Osteocyte (in vitro differentiated cells): ENCODE data around the gene GGT1. TPM values are rescaled to one million over a fixed set of nuclear protein-coding genes. Genes with fewer than 3 reads are reported as not detected.
"Not testable (repeated sequence)": the region's sequence is repeated elsewhere in the genome, so short reads cannot be mapped to it uniquely, and the experiment has no call there.

Experiments
- DNase-seq: peaks from one replicate; pipeline ENCODE4 v3.0.0; 2021; ENCODE audit warnings: mixed read lengths; ENCODE audit not compliant: unreplicated experiment; ENCODE audit errors: extremely low spot score
- H3K27ac Mint-ChIP-seq: one replicate; pipeline ENCODE4 v1.8.0; 2021; ENCODE audit warnings: mild to moderate bottlenecking, mixed read lengths; ENCODE audit not compliant: unreplicated experiment
- H3K27me3 Mint-ChIP-seq: one replicate; pipeline ENCODE4 v1.8.0; 2021; ENCODE audit warnings: mixed read lengths; ENCODE audit not compliant: unreplicated experiment
- H3K36me3 Mint-ChIP-seq: one replicate; pipeline ENCODE4 v1.8.0; 2021; ENCODE audit warnings: mixed read lengths; ENCODE audit not compliant: unreplicated experiment
- H3K4me1 Mint-ChIP-seq: one replicate; pipeline ENCODE4 v1.8.0; 2021; ENCODE audit warnings: mixed read lengths; ENCODE audit not compliant: unreplicated experiment
- H3K4me3 Mint-ChIP-seq: one replicate; pipeline ENCODE4 v1.8.0; 2021; ENCODE audit warnings: mild to moderate bottlenecking, moderate library complexity, mixed read lengths; ENCODE audit not compliant: unreplicated experiment
- H3K9me3 Mint-ChIP-seq: one replicate; pipeline ENCODE4 v1.8.0; 2021; ENCODE audit warnings: mixed read lengths; ENCODE audit not compliant: unreplicated experiment
- total RNA-seq: library from RNA; stranded (reverse); gene quantifications from 2 replicates; pipeline ENCODE4 v1.2.1, GENCODE V29; 2021
- TF ChIP-seq, protein P1 (sequence below): fragments of 200-600 bp; sonication (generic); IDR thresholded peaks from 2 replicates; pipeline ENCODE4 v1.5.0; 2021; ENCODE audit warnings: antibody characterized with exemption, mild to moderate bottlenecking, moderate library complexity

GGT1 gene
- total RNA-seq, 1 donor from 2014 or later: 2.6 TPM

DNA sequence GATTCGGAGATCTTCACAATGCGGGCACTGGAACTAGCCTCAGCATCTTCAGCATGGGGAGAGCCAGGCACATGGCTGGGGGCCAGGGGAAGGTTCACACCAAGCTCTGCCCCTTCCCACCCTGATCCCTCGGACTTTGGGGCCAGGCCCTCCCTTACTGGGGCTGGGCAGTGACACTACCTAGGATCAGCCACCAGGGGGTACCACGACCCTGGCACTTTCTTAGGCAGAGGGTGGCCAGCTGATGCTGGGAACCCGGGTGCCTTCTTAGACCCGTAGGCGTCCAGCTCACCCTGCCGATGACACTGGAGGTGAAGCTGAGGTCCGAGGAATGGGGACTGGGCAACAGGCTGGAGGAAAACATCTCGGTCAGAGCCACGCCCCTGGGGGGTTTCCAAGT lies 26.1 kb downstream of the GGT1 start:
- peaks cover 14% of the 10 kb centered on the region for H3K4me1 Mint-ChIP-seq
- not testable (repeated sequence) for DNase-seq, H3K36me3 Mint-ChIP-seq, H3K9me3 Mint-ChIP-seq, H3K4me3 Mint-ChIP-seq, H3K27me3 Mint-ChIP-seq, H3K27ac Mint-ChIP-seq
- TF ChIP-seq, protein P1, sequence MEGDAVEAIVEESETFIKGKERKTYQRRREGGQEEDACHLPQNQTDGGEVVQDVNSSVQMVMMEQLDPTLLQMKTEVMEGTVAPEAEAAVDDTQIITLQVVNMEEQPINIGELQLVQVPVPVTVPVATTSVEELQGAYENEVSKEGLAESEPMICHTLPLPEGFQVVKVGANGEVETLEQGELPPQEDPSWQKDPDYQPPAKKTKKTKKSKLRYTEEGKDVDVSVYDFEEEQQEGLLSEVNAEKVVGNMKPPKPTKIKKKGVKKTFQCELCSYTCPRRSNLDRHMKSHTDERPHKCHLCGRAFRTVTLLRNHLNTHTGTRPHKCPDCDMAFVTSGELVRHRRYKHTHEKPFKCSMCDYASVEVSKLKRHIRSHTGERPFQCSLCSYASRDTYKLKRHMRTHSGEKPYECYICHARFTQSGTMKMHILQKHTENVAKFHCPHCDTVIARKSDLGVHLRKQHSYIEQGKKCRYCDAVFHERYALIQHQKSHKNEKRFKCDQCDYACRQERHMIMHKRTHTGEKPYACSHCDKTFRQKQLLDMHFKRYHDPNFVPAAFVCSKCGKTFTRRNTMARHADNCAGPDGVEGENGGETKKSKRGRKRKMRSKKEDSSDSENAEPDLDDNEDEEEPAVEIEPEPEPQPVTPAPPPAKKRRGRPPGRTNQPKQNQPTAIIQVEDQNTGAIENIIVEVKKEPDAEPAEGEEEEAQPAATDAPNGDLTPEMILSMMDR: peak; percentile 44

DNA sequence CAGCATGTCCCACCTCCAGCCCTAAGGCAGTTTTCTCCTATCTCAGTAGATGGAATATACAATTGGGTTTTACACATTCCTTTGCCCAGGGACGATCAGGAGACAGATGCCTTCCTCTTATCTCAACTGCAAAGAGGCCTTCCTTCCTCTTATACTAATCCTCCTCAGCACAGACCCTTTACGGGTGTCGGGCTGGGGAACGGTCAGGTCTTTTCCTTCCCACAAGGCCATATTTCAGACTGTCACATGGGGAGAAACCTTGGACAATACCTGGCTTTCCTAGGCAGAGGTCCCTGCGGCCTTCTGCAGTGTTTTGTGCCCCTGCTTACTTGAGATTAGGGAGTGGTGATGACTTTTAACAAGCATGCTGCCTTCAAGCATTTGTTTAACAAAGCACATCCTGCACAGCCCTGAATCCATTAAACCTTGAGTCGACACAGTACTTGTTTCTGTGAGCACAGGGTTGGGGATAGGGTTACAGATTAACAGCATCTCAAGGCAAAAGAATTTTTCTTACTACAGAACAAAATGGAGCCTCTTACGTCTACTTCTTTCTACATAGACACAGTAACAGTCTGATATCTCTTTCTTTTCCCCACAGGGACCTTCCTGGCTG lies 27.9 kb downstream of the GGT1 start:
- not testable (repeated sequence) for H3K9me3 Mint-ChIP-seq, H3K4me3 Mint-ChIP-seq, H3K27ac Mint-ChIP-seq, H3K36me3 Mint-ChIP-seq, DNase-seq, H3K27me3 Mint-ChIP-seq
- peaks cover 25% of the 10 kb centered on the region for H3K4me1 Mint-ChIP-seq

DNA sequence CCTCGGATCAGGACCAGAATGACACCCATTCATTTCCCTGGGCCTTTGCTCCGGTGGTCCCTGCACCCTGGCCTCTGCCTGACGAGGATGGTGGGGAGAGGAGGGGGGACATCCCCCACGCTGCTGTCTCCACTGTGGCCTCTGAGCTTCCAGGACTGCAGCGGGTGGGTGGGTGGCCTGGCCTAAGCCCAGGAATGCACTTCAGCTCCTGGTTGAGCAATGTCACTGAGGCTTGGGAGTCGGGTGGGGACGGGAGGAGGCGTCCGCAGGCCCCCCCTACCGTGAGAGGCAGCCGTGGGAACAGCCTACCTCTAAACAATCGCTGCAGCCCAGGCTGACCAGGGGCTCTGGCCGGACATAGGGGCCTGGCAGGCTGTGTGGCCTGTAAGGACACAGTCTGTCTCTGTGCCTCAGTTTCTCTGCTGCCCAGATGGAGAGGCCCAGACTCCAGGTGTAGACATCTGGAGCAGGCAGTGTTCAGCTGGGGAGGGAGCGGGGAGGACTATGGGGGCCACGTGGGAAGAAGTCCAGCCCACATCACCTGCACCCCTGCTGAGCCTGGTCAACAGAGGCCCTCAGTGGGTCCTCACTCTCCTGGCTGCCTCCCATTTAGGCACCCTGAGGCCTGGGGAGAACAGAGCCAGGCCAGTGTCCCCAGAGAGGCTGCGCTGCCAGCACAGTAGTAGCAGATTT lies 28.6 kb downstream of the GGT1 start:
- H3K4me3 Mint-ChIP-seq, DNase-seq, H3K36me3 Mint-ChIP-seq, H3K27ac Mint-ChIP-seq, H3K27me3 Mint-ChIP-seq, H3K9me3 Mint-ChIP-seq: not testable (repeated sequence)
- peaks cover 25% of the 10 kb centered on the region for H3K4me1 Mint-ChIP-seq

DNA sequence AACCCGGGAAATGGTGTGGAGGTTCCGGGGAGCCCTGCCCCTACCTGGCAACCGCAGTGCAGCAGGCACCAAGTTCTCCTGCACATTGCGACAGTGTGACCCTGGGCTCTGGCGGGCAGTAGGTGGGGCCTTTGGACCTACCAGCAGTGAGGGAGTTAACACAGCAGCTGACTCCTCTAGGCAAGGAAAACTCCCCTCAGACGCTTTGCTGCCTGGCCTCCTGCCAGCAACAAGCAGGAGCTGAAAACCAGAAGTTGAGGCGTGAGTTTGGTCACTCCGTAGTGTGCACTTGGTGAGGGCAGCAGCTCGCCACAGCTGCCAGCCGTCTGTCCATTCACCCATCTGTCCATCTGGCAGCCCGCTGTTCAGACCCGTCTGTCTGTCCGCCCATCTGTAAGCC lies 29.6 kb downstream of the GGT1 start:
- H3K36me3 Mint-ChIP-seq, H3K27me3 Mint-ChIP-seq, H3K9me3 Mint-ChIP-seq, DNase-seq, H3K27ac Mint-ChIP-seq, H3K4me3 Mint-ChIP-seq: not testable (repeated sequence)
- peaks cover 26% of the 10 kb centered on the region for H3K4me1 Mint-ChIP-seq

DNA sequence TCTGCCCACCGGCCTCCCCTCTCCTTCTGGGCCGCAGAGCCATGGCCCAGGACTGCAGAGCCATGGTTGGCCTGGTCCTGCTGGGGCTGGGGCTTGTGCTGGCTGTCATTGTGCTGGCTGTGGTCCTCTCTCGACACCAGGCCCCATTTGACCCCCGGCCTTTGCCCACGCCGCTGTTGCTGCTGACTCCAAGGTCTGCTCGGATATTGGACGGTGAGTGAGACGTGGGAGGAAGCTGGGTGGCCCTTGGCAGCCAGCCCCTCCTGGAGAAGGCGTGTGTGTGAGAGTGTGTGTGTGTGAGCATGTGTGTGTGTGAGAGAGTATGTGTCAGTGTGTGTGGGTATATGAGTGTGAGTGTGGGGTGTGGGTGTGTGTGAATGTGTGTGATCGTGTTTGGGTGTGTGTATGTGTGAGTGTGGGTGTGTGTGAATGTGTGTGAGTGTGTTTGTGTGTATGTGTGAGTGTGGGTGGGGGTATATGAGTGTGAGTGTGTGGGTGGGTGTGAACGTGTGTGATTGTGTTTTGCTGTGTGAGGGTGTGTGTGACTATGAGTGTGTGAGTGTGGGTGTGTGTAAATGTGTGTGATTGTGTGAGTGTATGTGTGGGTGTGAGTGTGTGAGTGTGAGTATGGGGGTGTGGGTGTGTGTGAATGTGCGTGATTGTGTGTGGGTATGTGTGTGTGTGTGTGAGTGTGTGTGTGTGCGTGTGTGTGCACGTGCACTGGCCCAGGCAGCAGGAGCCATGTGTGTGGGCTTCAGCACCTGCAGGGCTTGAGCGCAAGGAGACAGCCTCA lies 30.4 kb downstream of the GGT1 start:
- H3K4me1 Mint-ChIP-seq: peaks cover 26% of the 10 kb centered on the region
- not testable (repeated sequence) for H3K9me3 Mint-ChIP-seq, H3K27ac Mint-ChIP-seq, H3K27me3 Mint-ChIP-seq, DNase-seq, H3K4me3 Mint-ChIP-seq, H3K36me3 Mint-ChIP-seq

DNA sequence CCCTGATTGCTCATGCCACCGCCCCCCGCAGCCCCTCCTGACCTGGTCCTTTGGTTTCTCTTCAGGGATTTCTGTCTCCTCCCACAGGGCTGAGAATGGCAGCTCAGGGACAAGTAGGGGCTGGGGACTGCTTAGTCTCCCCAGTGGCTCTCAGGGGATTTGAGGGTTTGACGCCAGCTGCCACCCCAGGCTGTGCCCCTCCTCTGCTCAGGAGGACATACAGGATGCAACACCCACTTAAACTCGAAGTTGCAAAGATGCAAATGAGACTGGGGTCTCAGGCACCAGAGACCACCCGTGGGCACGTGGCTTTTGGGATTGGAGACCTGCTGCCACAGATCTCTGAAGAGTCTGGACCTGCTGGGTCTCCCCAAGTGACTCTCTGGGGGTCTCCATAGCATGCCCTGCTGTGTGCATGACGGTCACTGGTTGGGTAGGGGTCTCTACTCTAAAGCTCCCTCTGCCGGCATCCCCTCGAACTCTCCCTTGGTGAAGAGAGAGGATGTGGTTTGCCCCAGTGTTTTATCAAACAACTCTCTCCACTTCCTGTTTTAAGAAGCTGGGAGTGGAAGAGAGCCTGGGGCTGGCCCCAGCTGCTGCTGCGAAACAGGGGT lies 31.9 kb downstream of the GGT1 start:
- H3K4me3 Mint-ChIP-seq, H3K27me3 Mint-ChIP-seq, H3K36me3 Mint-ChIP-seq, DNase-seq, H3K9me3 Mint-ChIP-seq, H3K27ac Mint-ChIP-seq: not testable (repeated sequence)
- TF ChIP-seq, protein P1: peak; percentile 28
- H3K4me1 Mint-ChIP-seq: peaks cover 26% of the 10 kb centered on the region

DNA sequence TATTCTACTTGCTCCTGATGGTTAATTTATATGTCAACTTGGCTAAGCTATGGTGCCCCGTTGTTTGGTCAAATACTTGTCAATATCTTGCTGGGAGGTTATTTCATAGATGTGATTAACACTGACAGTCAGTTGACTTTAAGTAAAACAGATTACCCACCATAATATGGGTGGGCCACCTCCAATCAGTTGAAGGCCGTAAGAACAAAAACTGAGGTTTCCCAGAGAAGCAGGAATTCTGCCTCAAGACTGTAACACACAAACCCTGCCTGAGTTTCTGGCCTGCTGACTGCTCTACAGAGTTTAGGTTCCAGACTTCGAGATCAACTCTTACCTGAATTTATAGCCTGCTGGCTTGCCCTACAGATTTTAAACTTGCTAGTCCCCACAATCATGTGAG lies 33.5 kb downstream of the GGT1 start:
- not testable (repeated sequence) for H3K27ac Mint-ChIP-seq, H3K27me3 Mint-ChIP-seq

GRCh38 chr22:24642307-24642706 lies 39.3 kb downstream of the GGT1 start:
- H3K27me3 Mint-ChIP-seq, H3K4me1 Mint-ChIP-seq, H3K4me3 Mint-ChIP-seq, DNase-seq, H3K27ac Mint-ChIP-seq, H3K36me3 Mint-ChIP-seq, H3K9me3 Mint-ChIP-seq: not testable (repeated sequence)

More for the DNA sequence above, 33.5 kb downstream of the GGT1 start:
- DNase-seq, H3K9me3 Mint-ChIP-seq, H3K4me3 Mint-ChIP-seq, H3K36me3 Mint-ChIP-seq: not testable (repeated sequence)
- H3K4me1 Mint-ChIP-seq: peaks cover 24% of the 10 kb centered on the region

DNA sequence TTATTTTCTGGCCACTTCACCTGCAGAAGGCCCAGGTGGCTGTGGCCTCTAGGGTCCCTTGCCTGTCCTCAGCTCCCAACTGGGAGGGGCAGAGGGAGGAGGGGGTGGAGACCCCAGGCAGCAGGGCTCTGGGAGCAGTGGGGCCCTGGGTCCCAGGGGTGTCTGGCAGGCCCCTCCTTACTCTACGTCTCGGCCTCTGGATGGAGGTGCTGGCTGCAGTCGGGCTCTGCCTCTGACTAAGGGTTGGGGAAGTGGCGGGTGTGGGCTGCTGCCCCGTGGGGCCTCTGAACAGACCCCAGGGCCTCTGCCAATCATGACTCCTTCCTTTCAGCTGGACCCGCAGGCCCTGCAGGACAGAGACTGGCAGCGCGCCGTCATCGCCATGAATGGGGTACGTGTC lies 41.4 kb downstream of the GGT1 start:
- not testable (repeated sequence) for H3K9me3 Mint-ChIP-seq, H3K4me3 Mint-ChIP-seq, H3K27me3 Mint-ChIP-seq

More for the DNA sequence above, 41.4 kb downstream of the GGT1 start:
- DNase-seq, H3K36me3 Mint-ChIP-seq, H3K27ac Mint-ChIP-seq, H3K4me1 Mint-ChIP-seq: not testable (repeated sequence)
